Ishikawa (cell line): ENCODE data around the gene SYNPR.

Experiments used
- FOXM1 ChIP-seq: IDR thresholded peaks from 2 replicates; pipeline ENCODE4 v1.6.1; 2012; ENCODE audit warnings: low read depth, borderline replicate concordance
- RAD21 ChIP-seq: IDR thresholded peaks from 2 replicates; pipeline ENCODE4 v1.6.1; 2012; ENCODE audit warnings: low read depth
- TAF1 ChIP-seq: IDR thresholded peaks from 2 replicates; pipeline ENCODE4 v1.6.1; 2012; ENCODE audit warnings: low read depth, mild to moderate bottlenecking
- ZBTB7A ChIP-seq: IDR thresholded peaks from 2 replicates; pipeline ENCODE4 v1.6.1; 2012; ENCODE audit warnings: low read depth
- TF ChIP-seq, protein P1 (sequence below): IDR thresholded peaks from 2 replicates; pipeline ENCODE4 v1.6.1; 2012
- TF ChIP-seq, protein P2 (sequence below): IDR thresholded peaks from 2 replicates; pipeline ENCODE4 v1.6.1; 2012; ENCODE audit warnings: low read depth, mild to moderate bottlenecking

DNA sequence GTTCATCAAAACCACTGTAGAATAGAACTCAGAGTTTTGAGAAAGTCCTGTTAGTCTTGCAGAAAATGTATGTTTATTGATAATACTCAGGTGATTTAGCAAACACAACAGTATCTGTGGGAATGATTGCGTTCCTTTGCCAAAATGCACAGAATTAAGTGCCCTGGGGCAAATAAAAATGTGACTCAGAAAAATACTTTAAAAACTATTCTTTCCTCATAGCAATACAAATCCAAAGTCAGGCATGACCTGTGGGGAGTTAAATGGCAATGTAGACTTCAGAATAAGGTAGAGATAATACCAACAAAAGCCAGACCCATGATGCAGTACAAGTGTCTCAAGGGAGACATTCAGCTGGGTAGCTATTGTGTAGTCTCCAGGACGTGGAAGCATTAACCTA is 302.0 kb downstream of the SYNPR start:
- TF ChIP-seq ZBTB7A (no peak), RAD21 (no peak), FOXM1 (no peak), TAF1 (no peak)
- TF ChIP-seq, protein P1, sequence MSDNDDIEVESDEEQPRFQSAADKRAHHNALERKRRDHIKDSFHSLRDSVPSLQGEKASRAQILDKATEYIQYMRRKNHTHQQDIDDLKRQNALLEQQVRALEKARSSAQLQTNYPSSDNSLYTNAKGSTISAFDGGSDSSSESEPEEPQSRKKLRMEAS = no peak
- TF ChIP-seq, protein P2, sequence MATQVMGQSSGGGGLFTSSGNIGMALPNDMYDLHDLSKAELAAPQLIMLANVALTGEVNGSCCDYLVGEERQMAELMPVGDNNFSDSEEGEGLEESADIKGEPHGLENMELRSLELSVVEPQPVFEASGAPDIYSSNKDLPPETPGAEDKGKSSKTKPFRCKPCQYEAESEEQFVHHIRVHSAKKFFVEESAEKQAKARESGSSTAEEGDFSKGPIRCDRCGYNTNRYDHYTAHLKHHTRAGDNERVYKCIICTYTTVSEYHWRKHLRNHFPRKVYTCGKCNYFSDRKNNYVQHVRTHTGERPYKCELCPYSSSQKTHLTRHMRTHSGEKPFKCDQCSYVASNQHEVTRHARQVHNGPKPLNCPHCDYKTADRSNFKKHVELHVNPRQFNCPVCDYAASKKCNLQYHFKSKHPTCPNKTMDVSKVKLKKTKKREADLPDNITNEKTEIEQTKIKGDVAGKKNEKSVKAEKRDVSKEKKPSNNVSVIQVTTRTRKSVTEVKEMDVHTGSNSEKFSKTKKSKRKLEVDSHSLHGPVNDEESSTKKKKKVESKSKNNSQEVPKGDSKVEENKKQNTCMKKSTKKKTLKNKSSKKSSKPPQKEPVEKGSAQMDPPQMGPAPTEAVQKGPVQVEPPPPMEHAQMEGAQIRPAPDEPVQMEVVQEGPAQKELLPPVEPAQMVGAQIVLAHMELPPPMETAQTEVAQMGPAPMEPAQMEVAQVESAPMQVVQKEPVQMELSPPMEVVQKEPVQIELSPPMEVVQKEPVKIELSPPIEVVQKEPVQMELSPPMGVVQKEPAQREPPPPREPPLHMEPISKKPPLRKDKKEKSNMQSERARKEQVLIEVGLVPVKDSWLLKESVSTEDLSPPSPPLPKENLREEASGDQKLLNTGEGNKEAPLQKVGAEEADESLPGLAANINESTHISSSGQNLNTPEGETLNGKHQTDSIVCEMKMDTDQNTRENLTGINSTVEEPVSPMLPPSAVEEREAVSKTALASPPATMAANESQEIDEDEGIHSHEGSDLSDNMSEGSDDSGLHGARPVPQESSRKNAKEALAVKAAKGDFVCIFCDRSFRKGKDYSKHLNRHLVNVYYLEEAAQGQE = no peak
